ENCODE results near the gene CASS4. TPM values are rescaled to one million over a fixed set of nuclear protein-coding genes. Genes with fewer than 3 reads are reported as not detected.

CASS4 gene
- polyA plus RNA-seq, 1 donor (not counting 4 experiments of a cell fraction or from before 2014, with no cell fraction given) = 0.01 TPM

- H3K9me3 ChIP-seq (ENCODE audit: control insufficient read depth, low read depth, low read length) = no peaks in the 10 kb centered on the region
- dilution Hi-C loops (cut with MboI; ENCODE audit: extremely low pct_ligation_motif_present, low sequenced_read_pairs) = no loop called here
- H3K9ac ChIP-seq (ENCODE audit: control insufficient read depth, extremely low read depth, insufficient read depth, low read length) = no peak overlapping the region
Observed at GRCh38 chr20:56417402-56417801, 5.3 kb downstream of the CASS4 start.

DNA sequence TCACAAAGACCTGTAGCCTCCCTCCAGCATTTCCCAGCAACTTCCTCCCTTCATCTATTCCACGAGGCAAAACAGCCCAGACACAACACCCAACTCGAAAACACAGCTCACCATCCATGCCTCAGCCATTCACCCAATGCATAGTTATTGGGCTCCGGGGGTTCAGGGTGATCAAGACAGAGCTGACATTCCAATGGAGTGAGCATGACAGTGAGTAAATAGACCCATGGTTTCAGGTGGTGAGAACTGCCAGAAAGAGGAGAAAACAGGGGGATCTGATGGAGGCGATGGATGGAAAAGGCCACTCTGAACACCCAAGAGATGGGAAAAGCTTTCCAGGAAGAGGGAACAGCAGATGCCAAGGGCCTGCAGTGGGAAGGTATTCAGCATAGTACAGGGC, 5.9 kb downstream of the CASS4 start:
- no peak for FAIRE-seq
- H3K9me3 ChIP-seq (ENCODE audit: control insufficient read depth, low read depth, low read length) = no peaks in the 10 kb centered on the region
- H3K4me2 ChIP-seq (ENCODE audit: control insufficient read depth, extremely low read depth, insufficient read depth, low read depth, low read length) = no peak overlapping the region
- dilution Hi-C loops (cut with MboI; ENCODE audit: extremely low pct_ligation_motif_present, low sequenced_read_pairs) = no loop called here
- H3K36me3 ChIP-seq (ENCODE audit: control insufficient read depth in 2 of 2, extremely low read depth in 1 of 2, insufficient read depth in 2 of 2, low read length in 2 of 2) = no peaks in the 10 kb centered on the region
- no peak overlapping the region for H2AFZ ChIP-seq (ENCODE audit: control insufficient read depth, low read length)
- no peaks in the 10 kb centered on the region for H3K9me1 ChIP-seq (ENCODE audit: control insufficient read depth, extremely low read depth, insufficient read depth, low read length)
- no peaks in the 10 kb centered on the region for H3K27me3 ChIP-seq (ENCODE audit: control insufficient read depth, extremely low read depth, insufficient read depth, low read length)
- no peak overlapping the region for H3K27ac ChIP-seq (ENCODE audit: control insufficient read depth, insufficient read depth, low read length)
- H3K9ac ChIP-seq (ENCODE audit: control insufficient read depth, extremely low read depth, insufficient read depth, low read length) = no peak overlapping the region
- TF ChIP-seq, protein P1, sequence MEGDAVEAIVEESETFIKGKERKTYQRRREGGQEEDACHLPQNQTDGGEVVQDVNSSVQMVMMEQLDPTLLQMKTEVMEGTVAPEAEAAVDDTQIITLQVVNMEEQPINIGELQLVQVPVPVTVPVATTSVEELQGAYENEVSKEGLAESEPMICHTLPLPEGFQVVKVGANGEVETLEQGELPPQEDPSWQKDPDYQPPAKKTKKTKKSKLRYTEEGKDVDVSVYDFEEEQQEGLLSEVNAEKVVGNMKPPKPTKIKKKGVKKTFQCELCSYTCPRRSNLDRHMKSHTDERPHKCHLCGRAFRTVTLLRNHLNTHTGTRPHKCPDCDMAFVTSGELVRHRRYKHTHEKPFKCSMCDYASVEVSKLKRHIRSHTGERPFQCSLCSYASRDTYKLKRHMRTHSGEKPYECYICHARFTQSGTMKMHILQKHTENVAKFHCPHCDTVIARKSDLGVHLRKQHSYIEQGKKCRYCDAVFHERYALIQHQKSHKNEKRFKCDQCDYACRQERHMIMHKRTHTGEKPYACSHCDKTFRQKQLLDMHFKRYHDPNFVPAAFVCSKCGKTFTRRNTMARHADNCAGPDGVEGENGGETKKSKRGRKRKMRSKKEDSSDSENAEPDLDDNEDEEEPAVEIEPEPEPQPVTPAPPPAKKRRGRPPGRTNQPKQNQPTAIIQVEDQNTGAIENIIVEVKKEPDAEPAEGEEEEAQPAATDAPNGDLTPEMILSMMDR (optimal IDR thresholded peaks at IDR 0.05 in 1 of 3, IDR thresholded peaks at IDR 0.05 in 1 of 3, conservative IDR thresholded peaks at IDR 0.05 in 1 of 3; ENCODE audit: extremely low read depth in 1 of 3, insufficient read depth in 2 of 3, low read length in 3 of 3) = no peak
- TF ChIP-seq EZH2 (IDR thresholded peaks at IDR 0.05; ENCODE audit: low read length) = no peak
- H3K79me2 ChIP-seq (ENCODE audit: control insufficient read depth, insufficient read depth, low read length) = no peaks in the 10 kb centered on the region
- no peaks in the 10 kb centered on the region for H4K20me1 ChIP-seq (ENCODE audit: control insufficient read depth, extremely low read depth, insufficient read depth, low read length)
- H3K4me3 ChIP-seq (ENCODE audit: control insufficient read depth in 2 of 3, extremely low read depth in 1 of 3, insufficient read depth in 2 of 3, low read depth in 1 of 3, low read length in 3 of 3) = no peak overlapping the region
- no peak for DNase-seq (ENCODE audit: low read depth, low spot score)
- H3K4me1 ChIP-seq (ENCODE audit: control insufficient read depth, extremely low read depth, insufficient read depth, low read length) = no peaks in the 10 kb centered on the region

More at GRCh38 chr20:56417402-56417801, 5.3 kb downstream of the CASS4 start:
- Histone ChIP-seq H3K79me2 (ENCODE audit: control insufficient read depth, insufficient read depth, low read length) (no peaks in the 10 kb centered on the region), H3K4me2 (ENCODE audit: control insufficient read depth, extremely low read depth, insufficient read depth, low read depth, low read length) (no peak overlapping the region), H3K4me3 (ENCODE audit: control insufficient read depth in 2 of 3, extremely low read depth in 1 of 3, insufficient read depth in 2 of 3, low read depth in 1 of 3, low read length in 3 of 3) (no peak overlapping the region), H3K9me1 (ENCODE audit: control insufficient read depth, extremely low read depth, insufficient read depth, low read length) (no peaks in the 10 kb centered on the region), H3K27me3 (ENCODE audit: control insufficient read depth, extremely low read depth, insufficient read depth, low read length) (no peaks in the 10 kb centered on the region), H3K4me1 (ENCODE audit: control insufficient read depth, extremely low read depth, insufficient read depth, low read length) (no peaks in the 10 kb centered on the region), H4K20me1 (ENCODE audit: control insufficient read depth, extremely low read depth, insufficient read depth, low read length) (no peaks in the 10 kb centered on the region), H3K27ac (ENCODE audit: control insufficient read depth, insufficient read depth, low read length) (no peak overlapping the region), H3K36me3 (ENCODE audit: control insufficient read depth in 2 of 2, extremely low read depth in 1 of 2, insufficient read depth in 2 of 2, low read length in 2 of 2) (no peaks in the 10 kb centered on the region), H2AFZ (ENCODE audit: control insufficient read depth, low read length) (no peak overlapping the region)
- TF ChIP-seq, protein P1 (optimal IDR thresholded peaks at IDR 0.05 in 1 of 3, IDR thresholded peaks at IDR 0.05 in 1 of 3, conservative IDR thresholded peaks at IDR 0.05 in 1 of 3; ENCODE audit: extremely low read depth in 1 of 3, insufficient read depth in 2 of 3, low read length in 3 of 3) = no peak
- TF ChIP-seq EZH2 (IDR thresholded peaks at IDR 0.05; ENCODE audit: low read length) = no peak
- FAIRE-seq (no peak), DNase-seq (ENCODE audit: low read depth, low spot score) (no peak)

Data from keratinocyte (primary cell).